ENCODE measurements around the gene PRPF18.

Gene PRPF18

DNA sequence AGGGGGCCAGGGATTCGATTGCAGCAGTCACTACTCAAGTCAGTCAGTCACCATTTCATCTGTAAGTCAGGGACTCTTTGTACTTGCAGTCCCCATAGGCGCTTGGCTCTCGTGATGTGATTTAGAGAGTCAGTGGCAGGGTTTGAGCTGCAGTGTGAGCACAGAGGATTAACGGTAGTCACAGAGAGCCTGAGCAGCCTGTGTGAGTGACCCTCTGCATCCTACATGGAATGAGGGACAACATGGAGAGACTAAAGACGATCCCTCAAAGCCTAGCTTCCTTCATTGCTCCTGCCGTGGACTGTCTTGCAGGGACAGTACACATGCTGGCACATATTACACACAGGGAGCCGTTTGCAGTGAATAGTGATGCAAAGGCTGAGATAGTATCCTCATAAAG, 56.3 kb downstream of the PRPF18 start:
- H3K27me3 Mint-ChIP-seq (ENCODE audit: low read depth): no peaks in the 10 kb centered on the region
- H3K4me3 Mint-ChIP-seq: no peak overlapping the region
- no peaks in the 10 kb centered on the region for H3K4me1 Mint-ChIP-seq (ENCODE audit: low read depth)
- H3K9me3 Mint-ChIP-seq: peaks cover 25% of the 10 kb centered on the region
- no peak overlapping the region for H3K27ac Mint-ChIP-seq
- peaks cover 33% of the 10 kb centered on the region for H3K36me3 Mint-ChIP-seq (ENCODE audit: low read depth)

GRCh38 chr10:13644866-13645265, 58.1 kb downstream of the PRPF18 start:
- peaks cover 7% of the 10 kb centered on the region for H3K4me1 Mint-ChIP-seq (ENCODE audit: low read depth)
- no peaks in the 10 kb centered on the region for H3K27me3 Mint-ChIP-seq (ENCODE audit: low read depth)
- no peak overlapping the region for H3K4me3 Mint-ChIP-seq
- peaks cover 35% of the 10 kb centered on the region for H3K36me3 Mint-ChIP-seq (ENCODE audit: low read depth)
- H3K27ac Mint-ChIP-seq: no peak overlapping the region
- peaks cover 25% of the 10 kb centered on the region for H3K9me3 Mint-ChIP-seq

- Mint-ChIP-seq H3K9me3 (no peaks in the 10 kb centered on the region), H3K36me3 (ENCODE audit: low read depth) (peaks cover 11% of the 10 kb centered on the region), H3K4me3 (no peak overlapping the region), H3K4me1 (ENCODE audit: low read depth) (peaks cover 7% of the 10 kb centered on the region), H3K27ac (no peak overlapping the region), H3K27me3 (ENCODE audit: low read depth) (no peaks in the 10 kb centered on the region)
Observed at GRCh38 chr10:13648425-13648824, 61.7 kb downstream of the PRPF18 start.

GRCh38 chr10:13649844-13650520, 63.2 kb downstream of the PRPF18 start:
- Mint-ChIP-seq H3K9me3 (no peaks in the 10 kb centered on the region), H3K27me3 (ENCODE audit: low read depth) (no peaks in the 10 kb centered on the region), H3K4me1 (ENCODE audit: low read depth) (peaks cover 7% of the 10 kb centered on the region), H3K36me3 (ENCODE audit: low read depth) (peaks cover 11% of the 10 kb centered on the region), H3K27ac (no peak overlapping the region), H3K4me3 (no peak overlapping the region)

DNA sequence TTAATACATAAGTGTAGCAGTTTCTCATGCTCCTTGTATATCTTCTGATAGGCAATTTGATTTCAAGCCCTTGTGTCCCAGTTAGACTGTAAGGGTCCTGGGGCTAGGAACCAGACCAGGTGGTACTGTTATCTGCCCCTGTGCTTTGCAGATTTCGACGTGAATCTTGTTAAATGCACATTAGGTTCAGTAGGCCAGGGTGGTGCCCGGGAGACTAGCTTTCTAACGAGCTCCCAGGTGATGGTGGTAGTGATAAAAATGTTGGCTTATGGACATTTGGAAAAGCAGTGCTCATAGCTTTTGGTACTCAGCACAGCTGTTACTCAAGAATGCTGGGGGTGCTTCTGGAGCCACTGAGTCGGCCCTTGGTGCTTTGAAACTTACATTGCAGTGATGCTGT, 64.2 kb downstream of the PRPF18 start:
- H3K4me1 Mint-ChIP-seq (ENCODE audit: low read depth): peaks cover 7% of the 10 kb centered on the region
- H3K9me3 Mint-ChIP-seq: no peaks in the 10 kb centered on the region
- no peak overlapping the region for H3K4me3 Mint-ChIP-seq
- H3K36me3 Mint-ChIP-seq (ENCODE audit: low read depth): peaks cover 9% of the 10 kb centered on the region
- H3K27me3 Mint-ChIP-seq (ENCODE audit: low read depth): no peaks in the 10 kb centered on the region
- H3K27ac Mint-ChIP-seq: no peak overlapping the region

- no peak overlapping the region for H3K27ac Mint-ChIP-seq
Observed at GRCh38 chr10:13651969-13652720, 65.4 kb downstream of the PRPF18 start.

GRCh38 chr10:13652860-13653259, 66.1 kb downstream of the PRPF18 start:
- Mint-ChIP-seq H3K36me3 (ENCODE audit: low read depth) (peaks cover 4% of the 10 kb centered on the region), H3K9me3 (no peaks in the 10 kb centered on the region), H3K4me1 (ENCODE audit: low read depth) (peaks cover 7% of the 10 kb centered on the region), H3K4me3 (no peak overlapping the region), H3K27me3 (ENCODE audit: low read depth) (no peaks in the 10 kb centered on the region), H3K27ac (no peak overlapping the region)

More at GRCh38 chr10:13651969-13652720, 65.4 kb downstream of the PRPF18 start:
- Mint-ChIP-seq H3K4me1 (ENCODE audit: low read depth) (peaks cover 7% of the 10 kb centered on the region), H3K27me3 (ENCODE audit: low read depth) (no peaks in the 10 kb centered on the region), H3K36me3 (ENCODE audit: low read depth) (peaks cover 6% of the 10 kb centered on the region), H3K4me3 (no peak overlapping the region), H3K9me3 (no peaks in the 10 kb centered on the region)

GRCh38 chr10:13654118-13654830, 67.5 kb downstream of the PRPF18 start:
- Mint-ChIP-seq H3K4me1 (ENCODE audit: low read depth) (no peaks in the 10 kb centered on the region), H3K27ac (no peak overlapping the region), H3K36me3 (ENCODE audit: low read depth) (no peaks in the 10 kb centered on the region), H3K27me3 (ENCODE audit: low read depth) (no peaks in the 10 kb centered on the region), H3K9me3 (no peaks in the 10 kb centered on the region), H3K4me3 (no peak overlapping the region)

DNA sequence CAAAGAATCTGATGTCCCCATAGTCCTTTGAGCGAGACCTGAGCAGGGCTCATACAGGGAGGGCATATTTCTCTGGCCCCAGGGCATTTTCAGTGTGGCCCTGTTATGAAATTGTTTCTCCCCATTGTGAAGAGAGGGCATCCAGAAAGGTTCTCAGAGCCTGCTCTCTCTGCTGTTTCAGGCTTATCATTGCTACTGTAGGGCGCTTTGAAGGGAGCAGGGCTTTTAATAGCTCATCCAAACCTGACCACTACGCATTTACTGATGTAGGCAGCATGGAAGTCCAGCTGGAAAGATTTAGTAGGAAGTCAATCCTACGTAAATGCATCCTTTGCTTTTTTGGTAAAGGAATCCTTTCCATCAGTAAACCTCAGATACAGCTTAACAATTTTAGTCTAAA, 68.1 kb downstream of the PRPF18 start:
- no peaks in the 10 kb centered on the region for H3K36me3 Mint-ChIP-seq (ENCODE audit: low read depth)
- H3K4me1 Mint-ChIP-seq (ENCODE audit: low read depth): peaks cover 3% of the 10 kb centered on the region
- no peaks in the 10 kb centered on the region for H3K9me3 Mint-ChIP-seq
- H3K4me3 Mint-ChIP-seq: no peak overlapping the region
- no peaks in the 10 kb centered on the region for H3K27me3 Mint-ChIP-seq (ENCODE audit: low read depth)
- no peak overlapping the region for H3K27ac Mint-ChIP-seq

GRCh38 chr10:13656337-13657100, 69.8 kb downstream of the PRPF18 start:
- H3K4me3 Mint-ChIP-seq: no peak overlapping the region
- no peaks in the 10 kb centered on the region for H3K36me3 Mint-ChIP-seq (ENCODE audit: low read depth)
- peaks cover 9% of the 10 kb centered on the region for H3K4me1 Mint-ChIP-seq (ENCODE audit: low read depth)
- no peaks in the 10 kb centered on the region for H3K9me3 Mint-ChIP-seq
- H3K27ac Mint-ChIP-seq: no peak overlapping the region
- no peaks in the 10 kb centered on the region for H3K27me3 Mint-ChIP-seq (ENCODE audit: low read depth)

DNA sequence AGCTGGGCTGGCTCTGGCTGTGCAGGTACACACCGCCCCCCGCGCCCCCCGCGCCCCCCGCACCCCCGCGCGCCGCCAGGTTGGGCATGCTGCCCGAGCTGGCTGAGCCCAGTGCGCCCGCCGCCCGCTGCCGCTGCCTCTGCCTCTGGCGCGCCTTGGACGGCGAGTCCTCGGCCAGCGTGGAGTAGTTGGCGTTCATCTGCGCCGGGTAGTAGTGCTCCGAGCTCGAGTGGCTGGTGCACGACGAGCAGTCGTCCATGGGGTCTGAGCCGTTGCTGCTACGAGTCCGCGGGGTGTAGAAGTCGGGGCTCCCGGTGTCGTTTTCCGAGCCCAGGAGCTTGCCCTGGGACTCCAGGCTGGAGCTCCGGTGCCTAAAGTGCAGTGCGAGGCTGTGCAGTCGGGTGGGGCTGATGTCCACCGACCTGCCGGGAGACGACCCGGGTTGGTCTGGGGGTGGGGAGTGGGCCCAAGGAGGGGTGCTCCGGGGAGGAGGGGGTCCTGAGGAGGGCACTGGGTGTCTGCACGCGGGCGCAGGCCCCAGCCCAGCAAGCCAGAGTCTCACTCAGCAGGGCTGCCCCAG, 70.4 kb downstream of the PRPF18 start:
- Mint-ChIP-seq H3K27ac (no peak overlapping the region), H3K36me3 (ENCODE audit: low read depth) (no peaks in the 10 kb centered on the region), H3K27me3 (ENCODE audit: low read depth) (no peaks in the 10 kb centered on the region), H3K9me3 (no peaks in the 10 kb centered on the region), H3K4me3 (no peak overlapping the region), H3K4me1 (ENCODE audit: low read depth) (peaks cover 9% of the 10 kb centered on the region)

- H3K4me3 Mint-ChIP-seq: no peak overlapping the region
- no peak overlapping the region for H3K27ac Mint-ChIP-seq
- no peaks in the 10 kb centered on the region for H3K27me3 Mint-ChIP-seq (ENCODE audit: low read depth)
- no peaks in the 10 kb centered on the region for H3K36me3 Mint-ChIP-seq (ENCODE audit: low read depth)
- no peaks in the 10 kb centered on the region for H3K9me3 Mint-ChIP-seq
- H3K4me1 Mint-ChIP-seq (ENCODE audit: low read depth): peaks cover 9% of the 10 kb centered on the region
Observed at GRCh38 chr10:13658264-13658663, 71.5 kb downstream of the PRPF18 start.

DNA sequence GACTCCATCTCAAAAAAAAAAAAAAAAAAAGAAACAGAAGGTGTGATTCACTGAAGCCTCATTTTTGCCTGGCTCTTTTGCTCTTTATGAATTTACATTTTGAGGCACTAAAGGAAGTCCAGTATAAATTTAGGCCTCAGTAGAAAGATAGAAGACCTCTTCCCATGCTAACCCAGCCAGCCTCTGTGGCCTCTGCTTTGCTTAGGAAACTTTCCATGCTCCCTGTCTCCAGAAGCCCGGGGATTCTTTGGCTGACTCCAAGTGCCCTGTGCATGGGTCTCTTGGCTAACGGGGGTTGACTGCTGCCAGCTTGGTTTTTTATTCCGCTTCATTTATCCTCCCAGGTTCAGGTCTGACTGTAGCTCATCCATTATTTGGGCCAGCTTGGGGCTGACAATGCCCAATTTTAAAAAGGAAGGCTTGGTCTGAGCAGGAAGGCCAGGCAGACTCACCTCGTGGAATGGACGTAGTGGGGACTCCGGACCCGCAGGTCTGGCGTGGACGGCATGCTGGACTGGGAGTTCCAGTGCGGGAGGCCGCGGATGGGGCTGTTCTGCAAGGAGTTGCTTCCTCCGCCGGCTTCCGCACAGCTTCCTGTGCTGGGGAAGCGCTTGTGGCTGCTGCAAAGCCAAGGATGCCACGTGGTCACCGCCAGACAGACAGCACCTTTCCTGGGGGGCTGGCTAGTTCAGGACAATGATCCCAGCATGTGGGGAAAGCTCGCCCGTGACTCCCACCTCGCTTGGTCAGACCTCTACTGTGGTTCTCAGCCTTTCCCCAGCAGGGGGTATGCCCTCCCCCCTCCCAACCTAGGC, 72.3 kb downstream of the PRPF18 start:
- no peak overlapping the region for H3K27ac Mint-ChIP-seq

More for the DNA sequence above, 72.3 kb downstream of the PRPF18 start:
- Mint-ChIP-seq H3K4me3 (no peak overlapping the region), H3K27me3 (ENCODE audit: low read depth) (no peaks in the 10 kb centered on the region), H3K4me1 (ENCODE audit: low read depth) (peaks cover 9% of the 10 kb centered on the region), H3K9me3 (no peaks in the 10 kb centered on the region), H3K36me3 (ENCODE audit: low read depth) (no peaks in the 10 kb centered on the region)
